SKM-1 (cell line): ENCODE results near the gene THYN1.

Source experiments
- DNase-seq: peaks from one replicate; lab custom pipeline; 2025; ENCODE audit not compliant: unreplicated experiment; lab: John Stamatoyannopoulos, UW

The THYN1 gene

GRCh38 chr11:134224710-134225664, 28.2 kb downstream of the THYN1 start:
- DNase-seq: no peak

- DNase-seq: peak; percentile 91
These were observed 29.1 kb downstream of the THYN1 start, which contains the start of the genes NCAPD3 and VPS26B for GRCh38 chr11:134223836-134224709. Gene NCAPD3 (minus strand): TSS chr11:134223967. CDS start chr11:134223926, 41 bp downstream. Gene VPS26B (plus strand): TSS chr11:134224671. CDS start chr11:134225123, 452 bp downstream.

- DNase-seq: no peak
These were observed 30.0 kb downstream of the THYN1 start for GRCh38 chr11:134223121-134223520.

GRCh38 chr11:134216816-134217215, 36.3 kb downstream of the THYN1 start:
- DNase-seq: no peak

- no peak for DNase-seq
These were observed 37.3 kb downstream of the THYN1 start for GRCh38 chr11:134215836-134216235.

GRCh38 chr11:134207538-134208239, 45.5 kb downstream of the THYN1 start:
- no peak for DNase-seq

- no peak for DNase-seq
These were observed 47.0 kb downstream of the THYN1 start for GRCh38 chr11:134206185-134206584.

- no peak for DNase-seq
These were observed 47.4 kb downstream of the THYN1 start for GRCh38 chr11:134205729-134206128.

- DNase-seq: no peak
These were observed 50.5 kb downstream of the THYN1 start for GRCh38 chr11:134202661-134203060.

- DNase-seq: no peak
These were observed 52.5 kb downstream of the THYN1 start for GRCh38 chr11:134200688-134201087.

- no peak for DNase-seq
These were observed 53.6 kb downstream of the THYN1 start for GRCh38 chr11:134199531-134199930.
